A549 (cell line): ENCODE results near the gene PTPRN2. TPM values are rescaled to one million over a fixed set of nuclear protein-coding genes. Genes with fewer than 3 reads are reported as not detected.

Experiments
- ATAC-seq, 2 experiments: fragments of 200-7000 bp in 1 of 2; fragments of >200 bp in 1 of 2; cut with Nextera tagmentation in 1 of 2; cut with Tn5 transposase in 1 of 2; 3 replicates each; pipeline versions ENCODE4 v1.8.0 to v1.9.1; 2018 to 2020; ENCODE audit warnings: mild to moderate bottlenecking in 1 of 2, moderate library complexity in 1 of 2
- CTCF ChIA-PET: fragments of 300-600 bp; sonication (Branson Sonifier 250); formaldehyde crosslinking; extraction: SDS; loops from one replicate; lab custom pipeline; 2021; ENCODE audit warnings: antibody characterized with exemption, inconsistent platforms; lab: Yijun Ruan, JAX
- POLR2A ChIA-PET: fragments of 350-600 bp; formaldehyde crosslinking; extraction: SDS; loops from one replicate; lab custom pipeline; 2021; ENCODE audit warnings: antibody characterized with exemption, inconsistent platforms; lab: Yijun Ruan, JAX
- DNase-seq, 2 experiments: peaks; one replicate each; pipeline versions ENCODE4 v3.0.0 to v3.0.0-alpha.2; 2011 to 2016; ENCODE audit warnings: low read depth in 1 of 2, low spot score in 1 of 2
- FAIRE-seq: peaks from 2 replicates; lab custom pipeline; 2011; peaks lifted over from hg19 to GRCh38; lab: Jason Lieb, UNC
- H3K27ac ChIP-seq, 2 experiments: fragments of >200 bp; sonication (Bioruptor Twin); formaldehyde crosslinking; 3 replicates each; pipeline ENCODE4 v1.5.1; 2016 to 2017
- H3K4me1 ChIP-seq: fragments of >200 bp; sonication (Bioruptor Twin); formaldehyde crosslinking; 3 replicates; pipeline ENCODE4 v1.6.1; 2016
- H3K4me2 ChIP-seq: fragments of >200 bp; sonication (Bioruptor Twin); formaldehyde crosslinking; 3 replicates; pipeline ENCODE4 v1.6.1; 2016
- H3K4me3 ChIP-seq: fragments of >200 bp; sonication (Bioruptor Twin); formaldehyde crosslinking; 3 replicates; pipeline ENCODE4 v1.5.1; 2016
- H3K9me3 ChIP-seq: fragments of >200 bp; sonication (Bioruptor Twin); formaldehyde crosslinking; 3 replicates; pipeline ENCODE4 v1.6.1; 2016
- CBX2 ChIP-seq: fragments of 200-600 bp; sonication (generic); IDR thresholded peaks from 2 replicates; pipeline ENCODE4 v1.6.1; 2016; ENCODE audit warnings: low read depth, mild to moderate bottlenecking, borderline replicate concordance
- CEBPB ChIP-seq, 2 experiments: fragments of >200 bp in 1 of 2; sonication (Bioruptor Twin) in 1 of 2; formaldehyde crosslinking in 1 of 2; IDR thresholded peaks; 2 replicates each; pipeline ENCODE4 v1.6.1; 2012 to 2016
- EHMT2 ChIP-seq: fragments of 200-600 bp; sonication (generic); IDR thresholded peaks from 2 replicates; pipeline ENCODE4 v1.6.1; 2016; ENCODE audit warnings: antibody characterized with exemption, low read depth, mild to moderate bottlenecking, moderate library complexity
- FOSB ChIP-seq: fragments of 250-450 bp; sonication (Bioruptor Pico); IDR thresholded peaks from 2 replicates; pipeline ENCODE4 v1.5.0; 2020; ENCODE audit warnings: mild to moderate bottlenecking, moderate library complexity
- HEYL ChIP-seq: fragments of 250-450 bp; sonication (Bioruptor Pico); IDR thresholded peaks from 2 replicates; pipeline ENCODE4 v1.8.0; 2021; ENCODE audit warnings: mild to moderate bottlenecking, moderate library complexity
- HOXA7 ChIP-seq: fragments of 250-450 bp; sonication (Bioruptor Pico); IDR thresholded peaks from 2 replicates; pipeline ENCODE4 v1.5.0; 2020; ENCODE audit warnings: mild to moderate bottlenecking, moderate library complexity
- HOXB13 ChIP-seq: fragments of 250-450 bp; sonication (Bioruptor Pico); IDR thresholded peaks from 2 replicates; pipeline ENCODE4 v1.5.0; 2020; ENCODE audit warnings: low read depth, mild to moderate bottlenecking, moderate library complexity
- JUN ChIP-seq, 2 experiments: fragments of >200 bp; sonication (Bioruptor Twin); formaldehyde crosslinking; IDR thresholded peaks; 2 replicates in 1 of 2; 3 replicates in 1 of 2; pipeline ENCODE4 v1.6.1; 2016 to 2017
- MAFK ChIP-seq: fragments of 450-650 bp; IDR thresholded peaks from 2 replicates; pipeline ENCODE4 v1.6.1; 2014; ENCODE audit not compliant: partially characterized antibody
- MAZ ChIP-seq: fragments of 150-350 bp; IDR thresholded peaks from 2 replicates; pipeline ENCODE4 v1.6.1; 2014; ENCODE audit warnings: antibody characterized with exemption, low read depth, low read length, borderline replicate concordance
- NFE2L2 ChIP-seq: fragments of 150-350 bp; conservative IDR thresholded peaks from 2 replicates; pipeline ENCODE4 v1.6.1; 2014; ENCODE audit warnings: low read length
- NPAS2 ChIP-seq: fragments of 250-450 bp; sonication (Bioruptor Pico); IDR thresholded peaks from 2 replicates; pipeline ENCODE4 v1.8.0; 2022; ENCODE audit warnings: mild to moderate bottlenecking, moderate library complexity, borderline replicate concordance
- POLR2A ChIP-seq: IDR thresholded peaks from 2 replicates; pipeline ENCODE4 v1.6.1; 2012; ENCODE audit warnings: mild to moderate bottlenecking, low read length
- RCOR1 ChIP-seq: fragments of 150-350 bp; IDR thresholded peaks from 2 replicates; pipeline ENCODE4 v1.6.1; 2014; ENCODE audit warnings: antibody characterized with exemption, low read length, low read depth
- TP53 ChIP-seq: fragments of 250-450 bp; sonication (Bioruptor Pico); IDR thresholded peaks from 2 replicates; pipeline ENCODE4 v1.5.0; 2021; ENCODE audit warnings: mild to moderate bottlenecking, moderate library complexity
- ZFP36 ChIP-seq: fragments of 450-650 bp; IDR thresholded peaks from 2 replicates; pipeline ENCODE4 v1.6.1; 2014; ENCODE audit warnings: borderline replicate concordance; ENCODE audit not compliant: partially characterized antibody
- WGBS: methylation state at CpG from one replicate; pipeline ENCODE4 v1.1.6; 2017; ENCODE audit errors: missing lambda C conversion rate; 5-methylcytosine and 5-hydroxymethylcytosine counted together
- polyA plus RNA-seq, 4 experiments: library from polyadenylated mRNA; depleted of rRNA in 3 of 4; stranded (reverse); fragments of >200 nt; fragmentation: RNase III in 1 of 4; extraction: RNeasy Plus Mini Kit Qiagen cat#74134 plus additional on column Dnase treatment in 1 of 4; gene quantifications; 2 replicates in 3 of 4; 3 replicates in 1 of 4; pipeline ENCODE4 v1.2.3, GENCODE V29; 2011 to 2017
- TF ChIP-seq, protein P1 (sequence below): fragments of >200 bp; sonication (Bioruptor Twin); formaldehyde crosslinking; IDR thresholded peaks from 3 replicates; pipeline ENCODE4 v1.5.1; 2016
- TF ChIP-seq, protein P2 (sequence below): fragments of 150-350 bp; IDR thresholded peaks from 2 replicates; pipeline ENCODE4 v1.6.1; 2014; ENCODE audit warnings: low read depth, mild to moderate bottlenecking, low read length
- TF ChIP-seq, protein P3 (sequence below): fragments of >200 bp; sonication (Bioruptor Twin); formaldehyde crosslinking; IDR thresholded peaks from 3 replicates; pipeline ENCODE4 v1.6.1; 2016
- TF ChIP-seq, protein P4 (sequence below): fragments of 250-450 bp; sonication (Bioruptor Pico); IDR thresholded peaks from 2 replicates; pipeline ENCODE4 v1.5.0; 2020; ENCODE audit warnings: low read depth, mild to moderate bottlenecking, moderate library complexity

The PTPRN2 gene
- polyA plus RNA-seq, 2 of the 4 experiments (the other 2 are of a cell fraction): 0.41 to 1.2 TPM

DNA sequence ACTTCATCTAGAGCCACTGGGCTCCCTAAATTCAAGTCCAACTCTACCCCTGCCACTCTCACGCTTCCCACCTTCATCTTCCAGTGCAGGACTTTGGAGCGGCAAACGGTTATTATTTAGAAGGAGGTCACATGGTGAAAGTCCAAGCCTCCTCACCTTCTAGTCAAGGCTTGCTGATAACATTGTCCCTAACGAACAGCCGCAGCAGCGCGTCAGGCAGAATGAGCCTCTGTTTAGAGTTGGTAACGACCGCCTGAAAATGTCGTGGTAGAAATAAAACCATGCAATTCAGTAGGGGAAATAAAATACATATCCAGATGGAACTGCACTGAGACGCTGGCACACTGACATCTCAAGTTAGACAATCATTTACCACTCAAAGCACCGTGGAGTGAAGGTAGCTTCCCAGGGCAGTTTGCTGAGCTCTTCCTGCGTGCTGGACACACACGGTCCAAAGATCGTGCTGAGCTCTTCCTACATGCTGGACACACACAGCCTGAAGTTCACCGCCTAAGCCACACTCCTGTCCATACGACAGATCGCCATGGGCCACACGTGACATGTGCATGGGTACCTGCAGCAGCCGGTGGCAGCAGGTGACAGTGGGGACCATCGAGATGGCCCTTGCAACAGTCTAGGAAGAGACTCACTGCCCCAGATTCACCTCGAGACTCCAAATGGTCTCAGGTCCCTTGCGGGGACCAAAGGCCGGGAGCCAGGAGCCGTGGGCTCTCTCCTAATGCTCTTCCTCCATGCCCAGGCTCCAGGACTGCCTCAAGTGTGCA is 323.5 kb downstream of the PTPRN2 start (continued):
- TF ChIP-seq, protein P1, sequence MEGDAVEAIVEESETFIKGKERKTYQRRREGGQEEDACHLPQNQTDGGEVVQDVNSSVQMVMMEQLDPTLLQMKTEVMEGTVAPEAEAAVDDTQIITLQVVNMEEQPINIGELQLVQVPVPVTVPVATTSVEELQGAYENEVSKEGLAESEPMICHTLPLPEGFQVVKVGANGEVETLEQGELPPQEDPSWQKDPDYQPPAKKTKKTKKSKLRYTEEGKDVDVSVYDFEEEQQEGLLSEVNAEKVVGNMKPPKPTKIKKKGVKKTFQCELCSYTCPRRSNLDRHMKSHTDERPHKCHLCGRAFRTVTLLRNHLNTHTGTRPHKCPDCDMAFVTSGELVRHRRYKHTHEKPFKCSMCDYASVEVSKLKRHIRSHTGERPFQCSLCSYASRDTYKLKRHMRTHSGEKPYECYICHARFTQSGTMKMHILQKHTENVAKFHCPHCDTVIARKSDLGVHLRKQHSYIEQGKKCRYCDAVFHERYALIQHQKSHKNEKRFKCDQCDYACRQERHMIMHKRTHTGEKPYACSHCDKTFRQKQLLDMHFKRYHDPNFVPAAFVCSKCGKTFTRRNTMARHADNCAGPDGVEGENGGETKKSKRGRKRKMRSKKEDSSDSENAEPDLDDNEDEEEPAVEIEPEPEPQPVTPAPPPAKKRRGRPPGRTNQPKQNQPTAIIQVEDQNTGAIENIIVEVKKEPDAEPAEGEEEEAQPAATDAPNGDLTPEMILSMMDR: no peak

DNA sequence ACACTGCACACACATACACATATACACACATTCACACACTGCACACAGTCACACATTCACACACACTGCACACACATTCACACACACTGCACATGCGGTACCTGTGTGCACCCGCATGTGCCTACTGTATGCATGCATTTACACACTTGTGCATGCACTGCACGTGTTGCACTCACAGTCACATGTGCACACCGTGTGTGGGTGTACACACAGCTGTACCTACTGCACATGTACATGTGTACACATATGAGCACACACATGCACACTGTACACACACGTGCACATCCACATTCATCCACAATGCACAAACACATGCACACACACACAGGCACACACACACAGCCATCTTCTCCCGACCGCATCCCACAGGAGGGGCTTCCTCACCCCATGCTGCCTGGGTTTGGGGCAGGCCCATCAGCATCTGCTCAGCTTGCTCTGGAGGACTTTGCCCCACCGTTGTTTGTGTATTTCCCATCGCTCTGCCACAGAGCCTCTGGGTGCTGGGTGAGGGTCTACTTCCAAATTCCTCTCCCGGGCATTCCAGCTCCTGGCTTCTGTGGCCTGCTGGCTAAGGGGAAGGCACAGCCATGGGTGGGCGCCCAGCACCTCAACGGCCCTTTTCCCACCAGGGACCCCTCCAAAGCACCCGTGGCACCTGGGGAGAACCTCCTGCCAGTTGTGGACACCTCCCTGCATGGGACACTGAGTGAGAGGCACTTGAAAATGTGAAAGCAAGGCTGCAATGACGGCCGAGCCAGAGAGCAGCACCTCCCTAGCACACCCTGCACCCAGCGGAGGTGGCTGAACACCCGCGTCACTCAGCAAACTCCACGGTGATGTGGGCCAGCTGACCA is 324.3 kb downstream of the PTPRN2 start:
- Histone ChIP-seq H3K4me3 (no peak overlapping the region), H3K4me2 (no peak overlapping the region), H3K4me1 (no peaks in the 10 kb centered on the region), H3K27ac (no peak overlapping the region), H3K9me3 (0 out of 3 replicates have a peak, but pooled peaks cover 5% of the 10 kb centered on the region)
- POLR2A ChIA-PET: no interaction called here
- DNase-seq: no peak
- WGBS: 43% methylated on average over 18 of the region's 19 CpGs
- FAIRE-seq: no peak
- CTCF ChIA-PET: no interaction called here
- TF ChIP-seq TP53 (CRISPR knock-in tag) (no peak), MAZ (no peak), HOXA7 (CRISPR knock-in tag) (no peak)
- no peak for ATAC-seq

DNA sequence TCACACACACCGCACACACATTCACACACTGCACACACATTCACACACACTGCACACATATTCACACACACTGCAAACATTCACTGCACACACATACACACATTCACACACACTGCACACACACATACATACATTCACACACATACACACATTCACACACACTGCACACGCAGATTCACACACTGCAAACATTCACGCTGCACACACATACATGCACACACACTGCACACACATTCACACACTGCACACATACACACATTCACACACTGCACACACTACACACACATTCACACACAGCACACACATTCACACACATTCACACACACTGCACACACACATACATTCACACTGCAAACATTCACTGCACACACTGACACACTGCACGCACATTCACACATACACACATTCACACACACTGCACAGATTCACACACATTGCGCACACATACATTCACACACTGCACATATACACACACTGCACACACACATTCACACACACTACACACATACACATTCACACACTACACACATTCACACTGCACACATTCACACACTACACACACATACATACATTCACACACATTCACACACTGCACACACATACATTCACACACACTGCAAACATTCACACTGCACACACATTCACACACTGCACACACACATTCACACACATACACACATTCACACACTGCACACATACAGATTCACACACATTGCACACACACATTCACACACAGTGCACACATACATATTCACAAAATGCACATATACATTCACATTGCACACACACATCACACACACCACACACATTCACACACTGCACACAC is 325.1 kb downstream of the PTPRN2 start:
- ChIA-PET CTCF (no interaction called here), POLR2A (no interaction called here)
- H3K9me3 ChIP-seq: 0 out of 3 replicates have a peak, but pooled peaks cover 5% of the 10 kb centered on the region
- 78% methylated on average over 5 of the region's 5 CpGs for WGBS
- DNase-seq (no peak), ATAC-seq (no peak), FAIRE-seq (no peak)
- H3K4me3 ChIP-seq: no peak overlapping the region
- no peak overlapping the region for H3K27ac ChIP-seq
- no peaks in the 10 kb centered on the region for H3K4me1 ChIP-seq
- no peak for TF ChIP-seq RCOR1
- TF ChIP-seq, protein P2, sequence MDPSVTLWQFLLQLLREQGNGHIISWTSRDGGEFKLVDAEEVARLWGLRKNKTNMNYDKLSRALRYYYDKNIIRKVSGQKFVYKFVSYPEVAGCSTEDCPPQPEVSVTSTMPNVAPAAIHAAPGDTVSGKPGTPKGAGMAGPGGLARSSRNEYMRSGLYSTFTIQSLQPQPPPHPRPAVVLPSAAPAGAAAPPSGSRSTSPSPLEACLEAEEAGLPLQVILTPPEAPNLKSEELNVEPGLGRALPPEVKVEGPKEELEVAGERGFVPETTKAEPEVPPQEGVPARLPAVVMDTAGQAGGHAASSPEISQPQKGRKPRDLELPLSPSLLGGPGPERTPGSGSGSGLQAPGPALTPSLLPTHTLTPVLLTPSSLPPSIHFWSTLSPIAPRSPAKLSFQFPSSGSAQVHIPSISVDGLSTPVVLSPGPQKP: no peak
- no peak for TF ChIP-seq EHMT2
- no peak for TF ChIP-seq POLR2A
- no peak for TF ChIP-seq CEBPB (IDR thresholded peaks at IDR 0.05)
- TF ChIP-seq NPAS2 (CRISPR knock-in tag): no peak
- TF ChIP-seq HEYL (CRISPR knock-in tag): no peak
- TF ChIP-seq ZFP36: no peak
- TF ChIP-seq NFE2L2: no peak
- no peak for TF ChIP-seq FOSB (CRISPR knock-in tag)
- TF ChIP-seq, protein P3, sequence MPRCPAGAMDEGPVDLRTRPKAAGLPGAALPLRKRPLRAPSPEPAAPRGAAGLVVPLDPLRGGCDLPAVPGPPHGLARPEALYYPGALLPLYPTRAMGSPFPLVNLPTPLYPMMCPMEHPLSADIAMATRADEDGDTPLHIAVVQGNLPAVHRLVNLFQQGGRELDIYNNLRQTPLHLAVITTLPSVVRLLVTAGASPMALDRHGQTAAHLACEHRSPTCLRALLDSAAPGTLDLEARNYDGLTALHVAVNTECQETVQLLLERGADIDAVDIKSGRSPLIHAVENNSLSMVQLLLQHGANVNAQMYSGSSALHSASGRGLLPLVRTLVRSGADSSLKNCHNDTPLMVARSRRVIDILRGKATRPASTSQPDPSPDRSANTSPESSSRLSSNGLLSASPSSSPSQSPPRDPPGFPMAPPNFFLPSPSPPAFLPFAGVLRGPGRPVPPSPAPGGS: no peak
- TF ChIP-seq HOXB13 (CRISPR knock-in tag): no peak
- TF ChIP-seq, protein P4, sequence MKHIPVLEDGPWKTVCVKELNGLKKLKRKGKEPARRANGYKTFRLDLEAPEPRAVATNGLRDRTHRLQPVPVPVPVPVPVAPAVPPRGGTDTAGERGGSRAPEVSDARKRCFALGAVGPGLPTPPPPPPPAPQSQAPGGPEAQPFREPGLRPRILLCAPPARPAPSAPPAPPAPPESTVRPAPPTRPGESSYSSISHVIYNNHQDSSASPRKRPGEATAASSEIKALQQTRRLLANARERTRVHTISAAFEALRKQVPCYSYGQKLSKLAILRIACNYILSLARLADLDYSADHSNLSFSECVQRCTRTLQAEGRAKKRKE (CRISPR knock-in tag): no peak
- no peak for TF ChIP-seq MAFK
- no peak for TF ChIP-seq JUN (IDR thresholded peaks at IDR 0.05)
- no peak for TF ChIP-seq CBX2
- no peak overlapping the region for H3K4me2 ChIP-seq
